OCI-LY7 (cell line): ENCODE measurements around the gene TSSK3. TPM values are rescaled to one million over a fixed set of nuclear protein-coding genes. Genes with fewer than 3 reads are reported as not detected.

ENCODE experiments used
- BruUV-seq: library from RNA; stranded (reverse); fragments of 400-500 nt; replicated peaks from 2 replicates; lab custom pipeline; 2021; lab: Mats Ljungman, UMichigan
- CTCF ChIA-PET: fragments of 300-600 bp; sonication (Branson Sonifier 250); formaldehyde crosslinking; loops from one replicate; lab custom pipeline; 2022; ENCODE audit warnings: antibody characterized with exemption; ENCODE audit not compliant: unreplicated experiment; lab: Charles Lee
- POLR2A ChIA-PET: fragments of 300-600 bp; sonication (Branson Sonifier 250); formaldehyde crosslinking; loops from one replicate; lab custom pipeline; 2022; ENCODE audit warnings: antibody characterized with exemption; lab: Charles Lee
- DNase-seq: peaks from one replicate; pipeline ENCODE4 v3.0.0-alpha.2; 2015; ENCODE audit warnings: low spot score
- H2AFZ ChIP-seq: fragments of 200-600 bp; sonication (generic), shearing (Covaris generic); 2 replicates; pipeline ENCODE4 v1.6.1; 2014; ENCODE audit warnings: mild to moderate bottlenecking, antibody characterized with exemption, low read length, moderate library complexity
- H3K27ac ChIP-seq: fragments of 200-600 bp; sonication (generic); 2 replicates; pipeline ENCODE4 v1.5.1; 2014; ENCODE audit warnings: mixed run types, low read depth, mild to moderate bottlenecking, moderate library complexity, low read length, inconsistent platforms; ENCODE audit not compliant: poor library complexity, severe bottlenecking
- H3K36me3 ChIP-seq: fragments of 200-600 bp; sonication (generic); 2 replicates; pipeline ENCODE4 v1.6.1; 2014; ENCODE audit warnings: mild to moderate bottlenecking, antibody characterized with exemption, low read length, moderate library complexity, mixed read lengths; ENCODE audit not compliant: insufficient read depth
- H3K4me1 ChIP-seq: fragments of 200-600 bp; sonication (generic); 2 replicates; pipeline ENCODE4 v1.5.1; 2014; ENCODE audit warnings: mild to moderate bottlenecking, low read length; ENCODE audit not compliant: insufficient read depth, poor library complexity, severe bottlenecking
- H3K4me2 ChIP-seq: fragments of 200-600 bp; sonication (generic); 2 replicates; pipeline ENCODE4 v1.6.1; 2014; ENCODE audit warnings: mild to moderate bottlenecking, low read length
- H3K4me3 ChIP-seq: fragments of 200-600 bp; sonication (generic); 2 replicates; pipeline ENCODE4 v1.5.1; 2014; ENCODE audit warnings: mild to moderate bottlenecking, low read depth, low read length; ENCODE audit not compliant: poor library complexity, severe bottlenecking
- H3K79me2 ChIP-seq: fragments of 200-600 bp; sonication (generic); 2 replicates; pipeline ENCODE4 v1.6.1; 2016; ENCODE audit warnings: low read depth, mild to moderate bottlenecking, low read length, moderate library complexity, mixed read lengths; ENCODE audit not compliant: insufficient read depth
- H3K9me2 ChIP-seq: fragments of 200-600 bp; sonication (generic); 2 replicates; pipeline ENCODE4 v1.6.1; 2016; ENCODE audit warnings: mild to moderate bottlenecking, low read length, mixed read lengths; ENCODE audit not compliant: insufficient read depth
- H3K9me3 ChIP-seq: fragments of 200-600 bp; sonication (generic); 2 replicates; pipeline ENCODE4 v1.6.1; 2014; ENCODE audit warnings: mild to moderate bottlenecking, mixed run types, low read length, mixed read lengths
- H4K20me1 ChIP-seq: fragments of 200-600 bp; sonication (generic); 2 replicates; pipeline ENCODE4 v1.6.1; 2014; ENCODE audit warnings: mild to moderate bottlenecking, antibody characterized with exemption, low read length, moderate library complexity, mixed read lengths; ENCODE audit not compliant: insufficient read depth
- EZH2phosphoT487 ChIP-seq: fragments of 200-600 bp; sonication (generic); IDR thresholded peaks from 2 replicates; pipeline ENCODE4 v1.6.1; 2018; ENCODE audit warnings: low read depth, borderline replicate concordance, mild to moderate bottlenecking, mixed run types, antibody characterized with exemption, low read length, moderate library complexity, mixed read lengths
- intact Hi-C: fragments of 100-400 bp; cut with micrococcal nuclease; formaldehyde crosslinking; loops from one replicate; pipeline ENCODE4 v1.10.0; 2022; ENCODE audit not compliant: unreplicated experiment
- total RNA-seq, 2 experiments: library from RNA; depleted of rRNA in 1 of 2; stranded (reverse); fragments of >200 nt in 1 of 2; shearing (Covaris generic) in 1 of 2; gene quantifications; 2 replicates each; pipeline ENCODE4 v1.2.3, GENCODE V29; 2014 to 2022
- TF ChIP-seq, protein P1 (sequence below): fragments of 200-600 bp; sonication (generic); conservative IDR thresholded peaks from 2 replicates; pipeline ENCODE4 v1.5.1; 2014; ENCODE audit warnings: mild to moderate bottlenecking, antibody characterized with exemption, low read length, moderate library complexity, mixed read lengths

Gene TSSK3
- total RNA-seq, 2 experiments from 2014 or later: 2.0 to 7.8 TPM

DNA sequence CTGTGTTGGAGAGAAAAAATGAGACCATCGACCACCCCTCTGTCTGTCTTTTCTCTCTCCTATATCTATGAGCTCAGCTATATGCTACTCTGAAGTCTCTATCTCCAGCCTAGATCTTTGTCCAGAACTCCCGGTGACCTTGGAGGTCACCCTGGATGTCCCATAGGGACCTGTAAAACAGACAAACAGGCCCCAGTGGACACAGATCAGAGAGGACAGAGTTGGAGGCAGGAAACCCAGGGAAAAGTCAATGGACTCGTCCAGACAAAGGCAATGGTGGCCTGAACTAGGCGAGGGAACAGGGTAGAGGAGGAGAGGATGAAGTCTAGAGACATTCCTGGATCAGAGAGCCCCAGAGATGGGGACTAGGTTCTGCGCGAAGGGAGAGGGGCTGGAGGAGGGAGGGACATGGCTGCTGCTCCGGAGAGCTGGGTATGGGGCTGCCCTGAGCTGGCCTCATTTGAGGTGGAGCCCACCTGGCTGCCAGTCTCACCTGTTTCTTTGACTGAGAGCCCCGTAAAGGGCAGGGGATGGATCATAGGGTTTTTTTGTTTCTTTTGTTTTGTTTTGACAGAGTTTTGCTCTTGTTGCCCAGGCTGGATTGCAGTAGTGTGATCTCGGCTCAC, 15.7 kb upstream of the TSSK3 start:
- Histone ChIP-seq H3K4me1 (peaks cover 16% of the 10 kb centered on the region), H3K79me2 (no peaks in the 10 kb centered on the region), H3K9me3 (peaks cover 8% of the 10 kb centered on the region; the same call in 1 of the 2 replicates), H4K20me1 (no peaks in the 10 kb centered on the region), H3K9me2 (no peaks in the 10 kb centered on the region), H3K4me2 (no peak overlapping the region), H2AFZ (no peak overlapping the region), H3K27ac (no peak overlapping the region), H3K4me3 (no peak overlapping the region), H3K36me3 (no peaks in the 10 kb centered on the region)
- BruUV-seq: no TSS peak
- POLR2A ChIA-PET: interaction anchor here (1.0 kb wide), 1 partner anchor 10 kb away, joined by 4 read pairs; the partner anchor contains the start of gene MARCKSL1
- no peak for DNase-seq
- TF ChIP-seq EZH2phosphoT487: no peak
- TF ChIP-seq, protein P1, sequence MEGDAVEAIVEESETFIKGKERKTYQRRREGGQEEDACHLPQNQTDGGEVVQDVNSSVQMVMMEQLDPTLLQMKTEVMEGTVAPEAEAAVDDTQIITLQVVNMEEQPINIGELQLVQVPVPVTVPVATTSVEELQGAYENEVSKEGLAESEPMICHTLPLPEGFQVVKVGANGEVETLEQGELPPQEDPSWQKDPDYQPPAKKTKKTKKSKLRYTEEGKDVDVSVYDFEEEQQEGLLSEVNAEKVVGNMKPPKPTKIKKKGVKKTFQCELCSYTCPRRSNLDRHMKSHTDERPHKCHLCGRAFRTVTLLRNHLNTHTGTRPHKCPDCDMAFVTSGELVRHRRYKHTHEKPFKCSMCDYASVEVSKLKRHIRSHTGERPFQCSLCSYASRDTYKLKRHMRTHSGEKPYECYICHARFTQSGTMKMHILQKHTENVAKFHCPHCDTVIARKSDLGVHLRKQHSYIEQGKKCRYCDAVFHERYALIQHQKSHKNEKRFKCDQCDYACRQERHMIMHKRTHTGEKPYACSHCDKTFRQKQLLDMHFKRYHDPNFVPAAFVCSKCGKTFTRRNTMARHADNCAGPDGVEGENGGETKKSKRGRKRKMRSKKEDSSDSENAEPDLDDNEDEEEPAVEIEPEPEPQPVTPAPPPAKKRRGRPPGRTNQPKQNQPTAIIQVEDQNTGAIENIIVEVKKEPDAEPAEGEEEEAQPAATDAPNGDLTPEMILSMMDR: no peak
- intact Hi-C loops: no loop called here
- CTCF ChIA-PET: no interaction called here

DNA sequence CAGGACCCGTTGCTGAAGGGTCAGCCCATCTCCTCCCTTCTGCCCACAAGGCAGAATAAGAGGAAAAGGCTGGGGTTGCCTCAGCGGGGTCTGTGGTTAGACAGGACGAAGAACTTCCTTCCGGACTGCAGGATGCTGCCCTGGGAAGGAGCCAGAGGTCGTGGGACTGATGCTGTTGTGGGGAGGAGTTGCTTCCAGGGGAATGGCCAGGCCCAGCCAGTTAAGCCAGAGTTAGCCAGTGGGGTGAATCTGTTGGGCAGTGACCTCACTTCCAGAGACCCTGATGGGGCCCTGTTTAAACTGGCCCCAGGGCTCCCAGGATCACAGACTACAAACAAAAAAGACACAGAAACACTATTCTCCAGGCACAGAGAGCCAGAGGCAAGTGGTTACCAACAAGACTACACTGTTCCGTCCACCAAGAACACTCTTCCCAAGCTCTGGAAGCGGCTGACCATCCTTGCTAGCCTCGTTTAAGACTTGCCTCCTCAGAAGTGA, 13.1 kb upstream of the TSSK3 start:
- DNase-seq: no peak
- no peak overlapping the region for H3K27ac ChIP-seq
- no peak overlapping the region for H3K4me3 ChIP-seq
- ChIA-PET CTCF (no interaction called here), POLR2A (interaction anchor here (0.9 kb wide), 1 partner anchor 13 kb away, joined by 4 read pairs; the partner anchor contains the start of gene MARCKSL1)
- H3K9me3 ChIP-seq: peaks cover 8% of the 10 kb centered on the region; the same call in 1 of the 2 replicates
- intact Hi-C loops: no loop called here
- H3K9me2 ChIP-seq: no peaks in the 10 kb centered on the region
- H3K4me1 ChIP-seq: peaks cover 38% of the 10 kb centered on the region
- no TSS peak for BruUV-seq
- no peaks in the 10 kb centered on the region for H3K36me3 ChIP-seq
- no peak overlapping the region for H2AFZ ChIP-seq
- H4K20me1 ChIP-seq: no peaks in the 10 kb centered on the region
- no peaks in the 10 kb centered on the region for H3K79me2 ChIP-seq
- TF ChIP-seq, protein P1: no peak
- TF ChIP-seq EZH2phosphoT487: no peak
- no peak overlapping the region; the same call in 1 of the 2 replicates for H3K4me2 ChIP-seq
